ENCODE data around the gene AGBL3.
"Not testable (repeated sequence)": the region's sequence is repeated elsewhere in the genome, so short reads cannot be mapped to it uniquely, and the experiment has no call there.

The AGBL3 gene

DNA sequence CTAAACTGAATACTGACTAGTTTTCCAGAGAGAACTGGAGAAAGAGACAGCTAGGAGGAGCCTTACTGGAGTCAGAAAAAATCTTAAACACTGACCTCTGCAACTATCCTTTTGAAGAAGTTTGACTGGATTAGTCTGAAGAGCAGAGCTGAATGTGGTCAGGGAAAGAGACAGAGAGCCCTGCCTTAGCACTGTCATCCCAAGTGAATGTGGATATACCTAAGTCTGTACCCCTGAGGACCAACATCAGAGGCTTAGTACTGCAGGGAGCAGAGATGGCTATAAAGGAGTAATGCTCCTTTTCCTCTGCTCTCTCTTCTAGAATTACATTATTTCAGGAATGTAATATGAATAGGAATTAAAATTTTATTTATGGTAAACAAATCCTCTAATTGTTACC lies 91.7 kb downstream of the AGBL3 start:
- DNase-seq: no peak

DNA sequence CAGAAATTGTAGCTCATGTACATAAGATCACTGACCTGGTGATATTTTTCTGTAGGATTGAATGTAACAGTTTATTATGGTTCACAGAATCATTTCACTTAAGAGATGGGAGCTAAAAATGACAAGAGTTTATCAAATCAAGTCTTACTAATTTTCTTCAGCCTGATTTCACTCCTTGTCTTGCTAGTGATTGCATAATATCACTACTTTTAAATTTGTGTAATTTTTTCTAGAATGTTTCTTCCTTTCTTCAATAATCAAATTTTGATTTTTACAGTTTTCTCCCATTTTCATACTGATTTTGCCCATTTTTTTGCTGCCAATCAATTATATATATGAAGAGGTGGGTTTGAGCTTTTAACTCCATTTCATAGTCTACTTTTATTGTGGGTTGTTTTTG lies 92.8 kb downstream of the AGBL3 start:
- no peak for DNase-seq

DNA sequence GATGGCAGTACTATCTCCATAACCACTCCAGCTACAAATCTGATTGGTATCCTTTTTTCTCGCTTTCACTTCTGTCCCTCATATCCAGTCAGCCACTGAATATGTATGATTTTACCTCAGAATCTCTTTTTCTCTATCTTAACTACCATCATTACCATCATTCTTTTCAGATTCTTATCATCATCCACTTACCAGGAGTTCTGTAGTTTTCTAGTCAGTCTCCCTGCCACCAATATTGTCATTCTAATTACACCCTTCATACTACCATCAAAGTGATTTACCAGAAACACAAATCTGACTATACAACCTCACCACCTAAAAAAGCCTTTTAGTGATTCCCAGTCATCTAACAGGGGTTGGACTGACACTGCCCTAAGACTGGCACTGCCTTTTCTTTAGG lies 96.7 kb downstream of the AGBL3 start:
- DNase-seq: no peak

DNA sequence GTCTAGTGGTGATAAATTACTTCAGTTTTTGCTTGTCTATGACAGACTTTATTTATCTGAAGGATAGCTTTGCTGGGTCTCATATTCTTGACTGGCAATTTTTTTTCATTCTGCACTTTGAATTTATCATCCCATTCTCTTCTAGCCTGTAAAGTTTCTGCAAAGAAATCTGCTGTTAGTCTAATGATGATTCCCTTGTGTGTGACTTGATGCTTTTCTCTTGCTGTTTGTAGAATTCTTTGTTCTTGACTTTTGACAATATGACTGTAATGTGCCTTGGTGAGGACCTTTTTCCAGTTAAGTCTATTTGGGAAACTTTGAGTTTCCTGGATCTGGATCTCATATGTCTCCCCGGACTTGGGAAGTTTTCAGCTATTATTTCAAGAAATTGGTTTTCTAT lies 102.3 kb downstream of the AGBL3 start:
- DNase-seq: no peak

DNA sequence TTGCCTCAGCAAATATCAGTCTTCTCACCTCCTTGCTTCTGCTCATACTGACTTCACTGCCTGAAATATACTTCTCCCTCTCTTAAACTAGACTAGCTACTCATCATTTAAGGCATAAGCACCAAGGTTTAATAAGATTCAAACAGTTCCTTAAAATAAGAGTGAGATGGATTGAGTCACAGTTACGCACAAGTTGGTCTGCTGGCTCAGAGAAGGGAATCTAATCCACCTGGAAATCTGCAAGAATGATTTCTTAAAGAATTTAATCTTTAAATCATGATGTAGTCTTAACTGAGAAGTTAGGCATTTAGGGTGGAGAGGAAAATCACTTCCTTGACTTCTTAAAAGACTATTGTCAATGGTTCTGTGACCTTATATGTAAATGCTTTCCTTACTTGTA lies 105.4 kb downstream of the AGBL3 start:
- DNase-seq: no peak

DNA sequence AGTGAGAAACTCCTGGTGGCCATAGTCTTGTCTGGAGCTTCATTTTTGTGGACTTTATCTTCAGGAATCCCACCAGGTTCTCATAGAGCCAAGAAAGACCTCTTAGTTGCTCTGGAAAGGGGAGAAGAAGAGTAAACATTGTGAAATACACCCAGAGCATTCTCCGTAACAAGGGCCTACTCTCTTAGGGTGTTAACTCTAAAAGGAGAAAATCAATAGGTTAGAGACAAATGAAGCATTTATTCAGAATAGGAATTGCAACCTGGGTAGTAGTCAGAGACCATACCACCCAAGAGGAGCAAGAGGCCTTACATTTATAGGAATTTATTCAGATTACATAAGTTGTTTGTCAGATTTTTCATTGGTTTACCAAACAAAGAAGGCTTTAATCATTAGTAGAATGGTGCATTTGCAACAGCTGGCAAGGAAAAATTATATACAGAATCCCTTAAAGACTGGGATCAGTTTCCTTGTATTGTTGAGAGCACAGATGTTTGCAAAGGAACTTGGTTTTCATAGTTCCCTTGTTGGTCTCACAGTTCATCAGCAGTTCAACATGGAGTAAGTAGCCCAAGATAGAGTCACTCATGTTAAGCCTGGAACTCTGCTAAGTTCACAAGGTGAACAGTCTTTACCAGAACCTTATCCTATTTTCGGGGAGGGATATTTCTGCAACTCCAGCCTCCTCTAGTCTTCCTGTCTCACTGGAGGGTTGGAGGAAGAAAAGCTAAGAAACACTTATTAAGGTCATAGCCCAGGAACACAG lies 108.3 kb downstream of the AGBL3 start:
- DNase-seq: no peak

DNA sequence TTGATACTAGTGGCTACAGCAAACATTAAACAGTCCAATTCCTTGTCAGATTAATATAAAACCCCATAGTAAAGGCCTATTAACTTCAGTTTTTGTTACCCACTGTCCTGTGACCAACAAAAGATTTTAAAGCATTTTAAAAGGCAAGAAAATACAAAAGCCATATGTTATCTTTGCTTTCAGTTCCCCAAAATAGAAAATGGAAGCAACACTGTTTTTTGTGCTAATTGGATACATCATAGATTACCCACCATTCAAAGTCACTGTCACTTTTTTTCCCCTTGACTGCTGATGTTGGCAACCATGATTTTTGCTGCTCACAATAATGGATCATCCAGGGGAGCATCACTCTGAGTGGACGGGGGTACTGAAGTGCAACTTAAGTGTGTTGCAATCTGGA lies 109.1 kb downstream of the AGBL3 start:
- no peak for DNase-seq

DNA sequence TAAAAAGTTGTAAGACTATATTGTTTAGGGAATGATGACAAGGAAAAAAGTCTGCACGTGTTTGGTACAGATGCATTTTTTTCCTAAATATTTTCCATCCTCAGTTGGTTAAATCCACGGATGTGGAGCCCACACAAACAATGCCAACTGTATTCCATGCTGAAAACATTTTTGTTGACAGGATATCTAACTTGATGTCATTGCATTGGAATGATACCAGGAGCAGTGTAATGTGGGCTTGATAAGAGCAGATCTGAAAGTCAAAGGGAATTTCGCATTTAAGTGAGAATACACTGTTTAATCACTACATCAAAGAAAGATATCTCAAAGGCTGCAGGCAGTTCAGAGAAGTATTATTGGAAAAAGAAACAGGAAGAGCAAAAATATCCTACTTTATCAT lies 112.1 kb downstream of the AGBL3 start:
- DNase-seq: no peak

DNA sequence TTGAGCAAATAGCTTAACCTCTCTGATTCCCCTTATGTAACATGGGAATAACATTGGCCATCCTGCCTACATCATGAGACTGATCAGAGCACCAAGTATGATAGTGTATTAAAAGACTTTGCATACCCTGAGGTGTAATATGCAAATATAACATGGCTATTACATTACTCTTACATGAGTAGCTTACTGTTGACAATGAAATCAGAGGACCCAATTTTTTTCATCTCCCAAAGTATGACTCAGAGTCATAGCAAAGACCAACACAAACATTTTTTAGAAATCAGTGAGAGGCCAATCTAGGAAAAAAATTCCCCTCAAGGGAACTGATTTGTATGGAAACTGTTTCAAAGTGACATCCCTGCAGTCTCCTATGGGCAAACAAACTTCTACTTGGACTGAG lies 114.5 kb downstream of the AGBL3 start:
- DNase-seq: no peak

DNA sequence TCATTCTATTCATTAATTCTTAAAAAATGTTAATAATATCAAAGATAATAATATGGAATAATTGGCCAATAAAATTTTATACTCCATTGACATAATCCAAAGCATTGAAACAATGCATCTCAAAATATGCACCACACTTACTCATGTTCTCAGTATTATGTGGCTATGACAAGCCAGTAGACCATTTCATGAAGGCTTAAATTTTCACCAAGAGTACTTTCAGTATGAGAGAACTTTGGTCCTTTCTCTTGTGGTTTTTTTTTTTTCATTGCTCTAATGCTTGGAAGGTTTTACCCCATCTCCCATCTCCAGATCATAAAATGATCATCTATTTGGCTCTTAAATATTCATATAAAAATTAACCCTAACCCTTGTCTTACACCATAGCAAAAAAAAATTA lies 116.1 kb downstream of the AGBL3 start:
- no peak for DNase-seq

DNA sequence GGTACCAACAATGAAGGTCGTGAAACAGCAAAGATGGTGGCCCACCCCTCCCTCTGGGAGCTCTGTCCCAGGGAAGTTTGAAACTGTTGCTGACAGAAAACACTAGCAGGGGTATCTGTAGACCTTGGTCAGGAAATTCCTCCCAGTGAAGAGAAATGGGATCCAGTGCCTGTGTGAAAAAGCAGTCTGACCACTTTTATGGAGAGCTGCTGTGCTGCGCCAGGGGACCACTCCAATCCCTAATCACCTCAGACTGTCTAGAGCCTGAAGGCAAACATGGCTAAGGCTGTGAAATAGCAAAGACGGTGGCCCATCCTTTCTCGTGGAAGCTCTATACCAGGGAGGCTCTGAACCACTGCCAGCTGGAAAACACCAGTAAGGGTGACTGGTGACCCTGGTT lies 123.3 kb downstream of the AGBL3 start:
- DNase-seq: no peak

DNA sequence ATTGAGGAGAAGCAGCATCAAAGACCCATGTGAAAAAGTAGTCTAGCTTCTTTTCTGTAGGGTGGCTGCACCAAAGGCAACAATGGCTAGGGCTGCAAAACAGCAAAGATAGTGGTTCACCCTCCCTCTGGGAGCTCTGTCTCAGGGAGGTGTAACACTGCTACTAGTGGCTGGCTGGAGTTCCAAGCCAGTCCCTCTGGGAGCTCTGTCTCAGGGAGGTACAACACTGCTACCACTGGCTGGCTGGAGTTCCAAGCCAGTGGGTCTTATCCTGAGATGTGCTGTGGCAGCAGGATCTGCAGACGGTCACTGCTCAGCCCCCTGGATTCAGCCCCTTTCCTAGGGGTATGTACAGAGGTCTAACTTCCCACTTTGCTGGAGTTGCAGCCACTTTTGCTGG lies 123.7 kb downstream of the AGBL3 start:
- no peak for DNase-seq

DNA sequence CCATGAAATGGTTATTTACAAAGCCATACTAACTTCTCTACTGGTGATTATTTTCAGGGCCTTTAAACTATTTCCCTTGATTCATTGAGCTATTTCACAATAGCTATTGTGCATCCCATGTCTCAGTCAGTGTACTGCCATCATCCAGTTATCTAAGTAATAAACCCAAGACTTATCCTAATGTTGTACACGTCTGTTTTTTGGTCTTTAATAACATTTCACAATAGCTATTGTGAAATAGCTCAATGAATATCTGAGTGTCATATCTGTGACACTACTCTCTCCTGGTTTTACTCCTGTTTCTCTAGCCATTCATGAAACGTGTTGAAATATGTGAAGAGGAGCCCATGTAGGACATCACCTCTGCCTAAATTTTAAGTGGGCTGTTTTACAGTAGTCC lies 125.1 kb downstream of the AGBL3 start:
- DNase-seq: no peak

DNA sequence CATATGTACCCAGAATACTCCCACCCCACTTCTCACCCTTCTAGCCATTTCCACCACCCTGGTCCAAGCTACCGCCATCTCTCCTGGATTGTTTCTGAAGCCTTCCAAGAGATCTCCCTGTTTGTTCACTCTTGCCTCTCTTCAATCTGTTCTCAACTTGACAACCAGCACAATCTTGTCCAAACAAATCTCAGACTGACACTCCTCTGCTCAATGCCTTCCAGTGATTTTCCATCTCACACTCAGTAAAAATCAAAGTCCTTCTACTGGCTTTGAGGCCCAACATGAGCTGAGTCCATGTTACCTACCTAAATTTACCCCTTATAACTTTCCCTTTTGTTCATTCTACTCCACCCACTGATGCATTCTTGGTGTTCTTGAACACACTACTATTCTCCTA lies 128.3 kb downstream of the AGBL3 start:
- no peak for DNase-seq

DNA sequence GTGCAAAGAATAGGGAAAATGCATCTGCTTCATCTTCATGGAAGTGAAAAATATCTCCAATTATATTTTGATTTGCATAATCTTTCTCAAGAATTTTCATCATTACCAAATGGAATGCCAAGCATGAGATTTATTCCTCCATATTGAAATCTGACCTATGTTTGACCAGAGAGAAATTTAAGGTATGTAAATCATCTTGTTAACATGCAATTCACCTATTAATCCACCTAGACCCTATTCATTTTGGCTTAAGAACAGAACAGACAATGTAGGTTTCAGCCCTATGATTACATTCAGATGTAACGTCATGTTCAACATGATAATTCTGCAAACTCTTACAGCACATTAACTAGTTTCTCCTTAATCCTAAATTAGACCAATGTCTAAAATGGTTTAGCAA lies 130.8 kb downstream of the AGBL3 start:
- no peak for DNase-seq

DNA sequence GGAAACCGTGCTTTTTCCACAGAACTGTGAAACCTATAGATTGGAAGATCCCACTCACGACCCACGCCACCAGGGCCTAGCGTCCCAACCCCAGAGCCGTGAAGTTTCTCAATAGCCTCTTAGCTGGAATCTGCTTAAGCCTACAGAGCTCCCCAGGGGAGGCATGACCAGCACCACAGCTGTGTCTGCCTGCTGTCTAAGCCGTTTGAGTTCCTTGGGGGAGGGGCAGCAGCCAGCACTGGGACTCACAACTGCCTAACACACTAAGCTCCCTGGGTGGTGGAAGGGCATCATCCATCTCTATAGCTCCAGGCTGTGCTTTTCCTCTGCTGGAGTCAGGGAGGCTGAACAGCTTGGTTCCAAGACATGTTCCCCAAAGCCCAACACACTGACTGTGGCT lies 135.6 kb downstream of the AGBL3 start:
- DNase-seq: no peak

DNA sequence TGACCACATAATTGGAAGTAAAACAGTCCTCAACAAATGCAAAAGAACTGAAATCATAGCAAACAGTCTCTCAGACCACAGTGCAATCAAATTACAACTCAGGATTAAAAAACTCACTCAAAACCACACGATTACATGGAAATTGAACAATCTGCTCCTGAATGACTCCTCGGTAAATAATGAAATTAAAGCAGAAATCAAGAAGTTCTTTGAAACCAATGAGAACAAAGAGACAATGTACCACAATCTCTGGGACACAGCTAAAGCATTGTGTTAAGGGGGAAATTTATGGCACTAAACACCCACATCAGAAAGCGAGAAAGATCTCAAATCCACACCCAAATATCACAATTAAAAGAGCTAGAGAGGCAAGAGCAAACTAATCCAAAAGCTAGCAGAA lies 138.3 kb downstream of the AGBL3 start:
- not testable (repeated sequence) for DNase-seq

DNA sequence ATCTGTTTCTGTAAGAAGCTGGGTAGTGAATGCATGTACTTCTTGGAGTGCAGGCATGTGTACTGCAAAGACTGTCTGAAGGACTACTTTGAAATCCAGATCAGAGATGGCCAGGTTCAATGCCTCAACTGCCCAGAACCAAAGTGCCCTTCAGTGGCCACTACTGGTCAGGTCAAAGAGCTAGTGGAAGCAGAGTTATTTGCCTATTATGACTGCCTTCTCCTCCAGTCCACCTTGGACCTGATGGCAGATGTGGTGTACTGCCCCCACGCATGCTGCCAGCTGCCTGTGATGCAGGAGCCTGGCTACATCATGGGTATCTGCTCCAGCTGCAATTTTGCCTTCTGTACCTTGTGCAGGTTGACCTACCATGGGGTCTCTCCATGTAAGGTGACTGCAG lies 142.6 kb downstream of the AGBL3 start:
- no peak for DNase-seq

DNA sequence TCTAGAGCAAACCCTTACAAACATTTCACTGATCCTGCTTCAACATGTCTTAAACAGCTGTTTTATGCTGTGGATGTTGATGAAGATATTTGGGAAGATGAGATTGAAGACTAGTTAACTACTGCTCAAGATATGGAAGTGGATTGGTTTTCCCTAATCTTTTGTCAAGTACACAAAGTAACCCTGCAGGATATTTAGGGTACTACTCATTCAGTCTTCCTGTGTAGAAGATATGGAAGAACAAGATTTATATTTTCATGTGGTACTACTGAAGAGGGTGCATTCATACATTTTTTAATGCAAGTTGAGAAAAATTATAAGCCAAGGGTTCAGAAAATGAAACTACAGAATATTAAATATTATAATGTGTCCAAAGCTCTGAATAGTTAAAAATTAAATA lies 143.3 kb downstream of the AGBL3 start:
- no peak for DNase-seq

DNA sequence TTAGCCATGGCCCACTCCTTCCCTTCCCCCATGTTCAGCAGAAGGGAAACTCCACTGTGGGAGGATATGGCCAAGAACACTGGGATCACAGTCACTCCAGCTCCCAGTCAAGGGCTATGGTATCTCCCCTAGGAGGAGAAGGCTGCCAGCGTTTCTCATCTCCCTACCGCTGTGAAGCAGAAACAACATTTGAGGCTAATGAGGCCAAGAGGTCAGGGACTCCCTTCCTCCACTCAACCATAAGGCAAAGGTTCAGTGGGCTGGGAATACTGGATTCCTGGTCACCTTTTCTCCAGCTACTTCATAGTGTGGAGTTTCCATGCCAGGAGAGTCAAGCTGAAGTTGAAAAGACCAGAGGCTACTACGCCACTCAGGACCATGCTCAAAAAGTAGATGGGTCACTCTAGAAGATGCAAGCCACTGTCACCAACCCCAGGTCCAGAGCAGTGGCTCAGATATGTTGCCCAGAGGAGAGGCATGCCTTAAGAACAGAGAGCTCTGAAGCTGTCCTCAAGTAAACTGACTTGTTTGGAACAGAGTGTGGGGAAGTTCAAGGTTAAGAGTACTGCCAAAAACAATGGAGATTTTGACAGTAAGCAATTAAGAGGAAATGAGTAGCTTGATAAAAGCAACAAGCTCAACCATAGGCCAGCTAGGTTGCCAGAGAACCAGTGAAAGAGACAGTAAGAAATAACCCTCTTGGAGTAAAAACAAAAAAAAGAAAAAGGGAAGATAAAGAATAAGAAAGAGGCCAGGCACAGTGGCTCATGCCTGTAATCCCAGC lies 157.8 kb downstream of the AGBL3 start:
- no peak for DNase-seq

DNA sequence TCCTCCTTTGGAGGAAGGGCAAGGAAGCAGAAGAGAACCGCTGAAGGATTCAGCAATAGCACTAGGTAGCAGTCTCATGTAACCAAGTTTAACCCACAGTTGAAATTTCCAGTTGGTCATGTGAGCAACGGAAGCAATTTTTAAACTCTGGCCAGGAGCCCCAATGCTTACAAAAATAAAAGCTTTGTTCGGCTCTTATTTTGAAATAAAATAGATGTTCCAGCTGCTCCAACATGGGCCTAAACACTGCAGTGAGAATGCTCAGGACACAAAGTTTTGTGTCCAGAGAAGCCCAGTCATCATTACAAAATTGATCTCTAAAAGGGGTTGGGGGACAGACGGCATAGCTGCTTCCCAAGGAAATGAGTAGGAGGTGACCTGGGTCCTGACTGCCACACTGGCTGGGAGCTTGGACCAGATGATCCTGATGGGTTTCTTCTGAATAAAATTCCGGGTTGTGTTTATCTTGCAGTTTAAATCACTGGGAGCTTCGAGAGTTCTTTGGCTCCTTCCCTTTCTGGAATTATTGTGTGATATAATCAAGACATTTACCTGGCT lies 161.1 kb downstream of the AGBL3 start:
- no peak for DNase-seq

DNA sequence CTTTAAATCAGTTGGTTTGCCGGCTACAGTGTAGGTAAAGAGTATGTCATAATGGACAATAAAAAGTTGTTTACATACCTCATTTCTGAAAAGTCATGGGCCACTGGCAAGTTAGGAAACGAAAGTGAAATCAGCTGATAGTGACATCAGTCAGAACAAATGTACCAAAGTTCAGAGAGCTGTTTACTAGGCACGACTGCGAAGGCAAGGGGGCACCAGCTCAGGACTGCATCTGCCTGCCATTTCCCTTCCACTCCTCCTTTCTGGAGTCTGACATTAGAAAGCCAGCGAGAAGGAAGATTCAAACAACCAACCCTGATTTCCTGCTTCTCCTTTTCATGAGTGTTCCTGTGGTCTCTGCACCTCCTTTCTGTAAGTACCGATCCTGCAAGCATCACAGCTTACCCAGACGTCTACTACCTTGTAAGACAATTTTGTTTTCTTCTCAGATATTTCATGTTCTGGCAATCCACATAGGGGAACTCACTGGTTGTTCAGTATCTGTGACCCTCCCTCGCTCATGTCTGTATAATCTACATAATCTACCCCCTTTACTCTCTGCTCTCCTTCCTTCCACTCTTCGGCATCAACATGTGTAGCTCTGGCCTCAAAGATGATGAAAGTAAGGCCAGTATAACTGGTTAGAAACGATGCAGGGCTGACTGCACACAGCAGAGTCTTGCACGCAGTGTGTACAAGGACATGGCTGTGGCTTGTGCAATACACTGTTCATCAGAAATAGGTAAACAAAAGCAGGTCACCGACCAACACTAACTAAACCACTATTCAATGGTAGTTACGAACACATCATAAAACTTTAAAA lies 161.8 kb downstream of the AGBL3 start, which contains the start of gene TMEM140:
TMEM140 (plus strand) TSS at position 174 of the 823 bp plus-strand sequence. CDS start 16,370 bp downstream, outside the sequence.
- DNase-seq: peak; percentile 64

DNA sequence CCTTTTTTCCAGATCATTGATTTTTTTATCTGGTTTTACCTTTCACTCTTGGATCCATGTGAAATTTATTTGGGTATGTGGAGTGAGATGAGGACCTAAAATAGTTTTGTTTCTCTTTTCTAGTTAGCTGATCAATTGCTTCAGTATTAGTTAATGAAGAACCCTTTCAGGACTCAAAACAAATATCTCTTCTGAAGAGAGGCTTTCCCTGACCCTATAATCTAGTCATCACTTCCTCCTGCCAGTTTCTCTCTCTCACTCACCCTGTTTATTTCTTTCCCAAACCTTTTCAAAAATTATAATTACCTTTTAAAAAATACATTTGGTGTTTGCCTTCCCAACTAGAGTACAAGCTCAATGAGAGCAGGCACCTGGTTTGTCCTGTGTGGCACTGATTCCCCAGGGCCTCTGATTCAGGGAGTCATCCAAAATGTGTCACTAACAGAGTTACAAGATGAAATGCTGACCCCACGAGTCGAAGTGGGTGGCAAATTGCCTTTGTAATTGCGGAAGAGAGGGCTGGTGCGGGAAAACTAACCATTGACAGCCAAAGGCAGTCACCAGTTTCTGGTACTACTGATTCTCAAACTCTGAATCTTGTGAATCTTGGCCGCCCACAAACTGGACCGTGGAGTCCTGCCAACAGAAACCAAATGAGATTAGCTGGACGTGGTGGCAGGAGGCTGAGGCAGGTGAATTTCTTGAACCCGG lies 163.9 kb downstream of the AGBL3 start:
- DNase-seq: no peak

Measured in activated naive CD4-positive, alpha-beta T cell treated with anti-CD3 and anti-CD28 coated beads, Interleukin-2, amount 50 U/mL, for 16 hours (primary cell).